ENCODE measurements around the gene DSC2. TPM values are rescaled to one million over a fixed set of nuclear protein-coding genes. Genes with fewer than 3 reads are reported as not detected.
A peak's percentile ranks its signal among the peaks of the same experiment; 100 is the strongest.

DSC2 gene
- polyA plus RNA-seq, 1 donor, result 65.2 TPM

DNA sequence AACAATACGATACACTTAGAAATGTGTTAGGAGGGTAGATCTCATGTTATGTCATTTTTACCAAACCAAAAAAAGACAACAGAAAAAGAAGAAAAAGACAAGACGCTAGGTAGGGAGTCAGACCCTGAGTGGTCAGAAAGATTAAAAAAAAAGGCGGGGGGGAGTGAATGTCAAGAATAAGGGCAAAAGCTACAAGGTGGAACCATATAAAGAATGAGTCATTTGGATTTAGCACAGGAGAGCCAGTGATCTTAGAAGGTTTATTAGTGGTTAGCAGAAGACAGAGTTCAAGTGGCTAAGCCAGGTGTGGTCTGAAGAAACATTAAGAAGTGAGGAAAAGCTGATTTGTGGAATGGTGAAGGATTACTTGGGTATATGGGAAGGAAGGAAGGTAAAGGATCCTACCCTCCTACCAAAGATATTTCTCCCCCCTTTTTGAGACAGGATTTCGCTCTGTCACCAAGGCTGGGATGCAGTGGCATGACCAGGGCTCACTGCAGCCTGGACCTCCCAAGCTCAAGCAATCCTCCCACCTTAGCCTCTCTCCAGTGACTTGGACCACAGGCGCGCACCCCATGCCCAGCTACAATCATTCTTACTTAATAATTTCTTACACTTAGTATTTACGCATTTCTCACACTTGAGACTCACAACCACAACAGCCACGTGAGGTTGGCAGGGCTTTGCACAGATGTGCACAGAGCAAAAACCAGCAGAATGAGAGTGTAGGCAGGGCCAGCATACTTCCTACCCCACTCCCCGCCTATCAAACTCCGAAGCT, 2.6 kb downstream of the DSC2 start:
- 32% methylated on average over 3 of the region's 10 CpGs for WGBS (ENCODE audit: insufficient coverage, low lambda C conversion rate)
- Histone ChIP-seq H3K36me3 (ENCODE audit: control insufficient read depth, insufficient read depth, low read length) (no peaks in the 10 kb centered on the region), H3K27me3 (ENCODE audit: control insufficient read depth, insufficient read depth, low read length) (peaks cover 2% of the 10 kb centered on the region), H3K4me1 (ENCODE audit: control insufficient read depth, insufficient read depth, low read length) (peaks cover 17% of the 10 kb centered on the region), H3K4me3 (ENCODE audit: low read length) (peak overlapping the region; percentile 70), H3K27ac (ENCODE audit: low read length) (peak overlapping the region; percentile 98), H3K9me3 (ENCODE audit: control insufficient read depth, low read depth, low read length) (no peaks in the 10 kb centered on the region)
- DNase-seq, result peak; percentile 70 to 89

- Histone ChIP-seq H3K9me3 (ENCODE audit: control insufficient read depth, low read depth, low read length) (no peaks in the 10 kb centered on the region), H3K27ac (ENCODE audit: low read length) (peak overlapping the region; percentile 98), H3K36me3 (ENCODE audit: control insufficient read depth, insufficient read depth, low read length) (no peaks in the 10 kb centered on the region), H3K27me3 (ENCODE audit: control insufficient read depth, insufficient read depth, low read length) (peaks cover 2% of the 10 kb centered on the region), H3K4me3 (ENCODE audit: low read length) (no peak overlapping the region), H3K4me1 (ENCODE audit: control insufficient read depth, insufficient read depth, low read length) (peaks cover 17% of the 10 kb centered on the region)
- DNase-seq, result no peak
Measured at GRCh38 chr18:31098878-31099277, 3.3 kb downstream of the DSC2 start.

DNA sequence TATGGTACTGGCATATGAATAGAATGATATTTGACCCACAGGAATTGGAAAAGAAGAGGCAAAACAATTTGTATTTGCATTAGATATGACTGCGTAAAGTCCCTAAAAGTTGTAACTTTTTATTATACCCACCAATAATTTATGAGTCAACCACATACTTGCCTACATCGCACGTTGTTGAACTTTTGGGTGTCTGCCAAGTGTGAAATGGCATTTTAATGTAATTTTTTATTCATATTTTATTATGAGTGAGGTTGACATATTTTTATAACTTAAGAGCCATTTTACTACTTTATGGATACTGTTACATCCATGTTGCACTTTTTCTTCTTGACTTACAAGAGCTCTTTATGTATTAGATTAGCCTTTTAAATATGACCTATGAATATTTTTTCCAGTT, 4.6 kb downstream of the DSC2 start:
- Histone ChIP-seq H3K27ac (ENCODE audit: low read length) (peak overlapping the region; percentile 98), H3K36me3 (ENCODE audit: control insufficient read depth, insufficient read depth, low read length) (peaks cover 5% of the 10 kb centered on the region), H3K9me3 (ENCODE audit: control insufficient read depth, low read depth, low read length) (no peaks in the 10 kb centered on the region), H3K4me1 (ENCODE audit: control insufficient read depth, insufficient read depth, low read length) (peaks cover 17% of the 10 kb centered on the region), H3K4me3 (ENCODE audit: low read length) (no peak overlapping the region), H3K27me3 (ENCODE audit: control insufficient read depth, insufficient read depth, low read length) (peaks cover 2% of the 10 kb centered on the region)
- DNase-seq, result peak; percentile 18 to 57
- WGBS (ENCODE audit: insufficient coverage, low lambda C conversion rate), result no CpG with 5 or more reads among the region's 3 CpGs

DNA sequence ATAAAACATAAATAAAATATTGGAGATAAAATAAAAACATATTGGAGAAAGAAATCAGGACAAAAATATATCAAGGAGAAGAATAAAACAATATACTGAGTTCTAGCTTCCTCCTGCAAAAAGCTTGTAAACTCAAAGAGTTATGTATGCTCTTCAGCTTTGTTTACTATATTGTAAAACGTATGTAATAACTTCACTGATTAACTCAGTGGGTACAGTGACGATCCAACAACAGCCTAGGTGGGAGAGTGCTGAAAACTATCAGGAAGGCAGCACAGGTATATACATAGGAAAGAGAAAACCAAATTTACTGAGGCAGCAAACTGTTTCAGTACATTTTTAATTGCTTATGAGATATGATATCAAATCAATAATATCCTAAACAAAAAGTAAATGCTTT, 8.3 kb downstream of the DSC2 start:
- no peaks in the 10 kb centered on the region for H3K27me3 ChIP-seq (ENCODE audit: control insufficient read depth, insufficient read depth, low read length)
- H3K9me3 ChIP-seq (ENCODE audit: control insufficient read depth, low read depth, low read length), result no peaks in the 10 kb centered on the region
- 0% methylated on average over 2 of the region's 2 CpGs for WGBS (ENCODE audit: insufficient coverage, low lambda C conversion rate)
- peaks cover 25% of the 10 kb centered on the region for H3K36me3 ChIP-seq (ENCODE audit: control insufficient read depth, insufficient read depth, low read length)
- no peak overlapping the region for H3K27ac ChIP-seq (ENCODE audit: low read length)
- no peak for DNase-seq
- no peak overlapping the region for H3K4me3 ChIP-seq (ENCODE audit: low read length)
- H3K4me1 ChIP-seq (ENCODE audit: control insufficient read depth, insufficient read depth, low read length), result peaks cover 11% of the 10 kb centered on the region

DNA sequence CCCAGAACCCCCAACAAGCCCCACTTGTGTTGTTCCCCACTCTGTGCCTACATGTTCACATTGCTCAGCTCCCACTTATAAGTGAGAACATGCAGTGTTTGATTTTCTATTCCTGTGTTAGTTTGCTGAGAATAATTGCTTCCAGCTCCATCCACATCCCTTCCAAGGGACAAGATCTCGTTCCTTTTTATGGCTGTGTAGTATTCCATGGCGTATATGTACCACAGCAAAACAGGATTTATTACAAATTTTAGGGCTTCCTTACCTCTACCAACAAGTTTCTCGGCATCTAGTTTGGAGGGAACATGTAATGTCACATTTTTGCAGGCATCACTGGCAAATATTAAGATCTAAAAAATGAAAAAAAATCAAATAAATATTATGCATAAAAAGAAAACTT, 8.9 kb downstream of the DSC2 start:
- Histone ChIP-seq H3K9me3 (ENCODE audit: control insufficient read depth, low read depth, low read length) (no peaks in the 10 kb centered on the region), H3K4me3 (ENCODE audit: low read length) (no peak overlapping the region), H3K36me3 (ENCODE audit: control insufficient read depth, insufficient read depth, low read length) (peaks cover 31% of the 10 kb centered on the region), H3K27me3 (ENCODE audit: control insufficient read depth, insufficient read depth, low read length) (no peaks in the 10 kb centered on the region), H3K27ac (ENCODE audit: low read length) (no peak overlapping the region), H3K4me1 (ENCODE audit: control insufficient read depth, insufficient read depth, low read length) (peaks cover 6% of the 10 kb centered on the region)
- DNase-seq, result no peak
- 100% methylated on average over 1 of the region's 3 CpGs for WGBS (ENCODE audit: insufficient coverage, low lambda C conversion rate)

- no peak overlapping the region for H3K27ac ChIP-seq (ENCODE audit: low read length)
- no peaks in the 10 kb centered on the region for H3K9me3 ChIP-seq (ENCODE audit: control insufficient read depth, low read depth, low read length)
- no peak overlapping the region for H3K4me3 ChIP-seq (ENCODE audit: low read length)
- no CpG with 5 or more reads among the region's 1 CpG for WGBS (ENCODE audit: insufficient coverage, low lambda C conversion rate)
- H3K4me1 ChIP-seq (ENCODE audit: control insufficient read depth, insufficient read depth, low read length), result no peaks in the 10 kb centered on the region
- DNase-seq, result no peak
- H3K27me3 ChIP-seq (ENCODE audit: control insufficient read depth, insufficient read depth, low read length), result no peaks in the 10 kb centered on the region
- peaks cover 46% of the 10 kb centered on the region for H3K36me3 ChIP-seq (ENCODE audit: control insufficient read depth, insufficient read depth, low read length)
Measured at GRCh38 chr18:31091350-31091749, 10.9 kb downstream of the DSC2 start.

DNA sequence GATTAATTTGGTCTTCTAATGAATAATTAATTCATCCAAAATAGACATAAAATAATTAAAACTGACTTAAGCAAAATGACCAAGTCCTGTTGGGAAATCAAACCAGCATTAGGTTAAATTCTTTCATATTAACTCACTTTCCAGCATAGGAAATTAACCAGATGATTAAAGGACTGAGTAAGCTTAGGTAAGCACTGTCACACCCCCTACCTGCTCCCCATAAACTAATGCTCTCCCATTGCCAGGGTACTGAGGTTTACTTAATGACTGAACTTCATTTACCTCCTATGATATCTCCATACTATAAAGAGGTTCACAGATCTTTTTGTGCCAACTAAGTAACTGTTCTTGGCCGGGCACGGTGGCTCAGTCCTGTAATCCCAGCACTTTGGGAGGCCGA, 13.7 kb downstream of the DSC2 start:
- peaks cover 46% of the 10 kb centered on the region for H3K36me3 ChIP-seq (ENCODE audit: control insufficient read depth, insufficient read depth, low read length)
- H3K9me3 ChIP-seq (ENCODE audit: control insufficient read depth, low read depth, low read length), result no peaks in the 10 kb centered on the region
- H3K4me3 ChIP-seq (ENCODE audit: low read length), result no peak overlapping the region
- no peaks in the 10 kb centered on the region for H3K27me3 ChIP-seq (ENCODE audit: control insufficient read depth, insufficient read depth, low read length)
- WGBS (ENCODE audit: insufficient coverage, low lambda C conversion rate), result no CpG with 5 or more reads among the region's 3 CpGs
- H3K27ac ChIP-seq (ENCODE audit: low read length), result no peak overlapping the region
- H3K4me1 ChIP-seq (ENCODE audit: control insufficient read depth, insufficient read depth, low read length), result no peaks in the 10 kb centered on the region
- DNase-seq, result no peak

GRCh38 chr18:31079973-31080372, 22.2 kb downstream of the DSC2 start:
- WGBS (ENCODE audit: insufficient coverage, low lambda C conversion rate), result 100% methylated on average over 1 of the region's 3 CpGs
- Histone ChIP-seq H3K27ac (ENCODE audit: low read length) (no peak overlapping the region), H3K4me3 (ENCODE audit: low read length) (no peak overlapping the region), H3K27me3 (ENCODE audit: control insufficient read depth, insufficient read depth, low read length) (no peaks in the 10 kb centered on the region), H3K9me3 (ENCODE audit: control insufficient read depth, low read depth, low read length) (no peaks in the 10 kb centered on the region), H3K36me3 (ENCODE audit: control insufficient read depth, insufficient read depth, low read length) (peaks cover 32% of the 10 kb centered on the region), H3K4me1 (ENCODE audit: control insufficient read depth, insufficient read depth, low read length) (no peaks in the 10 kb centered on the region)
- DNase-seq, result no peak

- DNase-seq, result no peak
- H3K27me3 ChIP-seq (ENCODE audit: control insufficient read depth, insufficient read depth, low read length), result no peaks in the 10 kb centered on the region
- H3K4me1 ChIP-seq (ENCODE audit: control insufficient read depth, insufficient read depth, low read length), result no peaks in the 10 kb centered on the region
- WGBS (ENCODE audit: insufficient coverage, low lambda C conversion rate), result 100% methylated on average over 1 of the region's 1 CpG
- no peak overlapping the region for H3K27ac ChIP-seq (ENCODE audit: low read length)
- no peak overlapping the region for H3K4me3 ChIP-seq (ENCODE audit: low read length)
- no peaks in the 10 kb centered on the region for H3K9me3 ChIP-seq (ENCODE audit: control insufficient read depth, low read depth, low read length)
- H3K36me3 ChIP-seq (ENCODE audit: control insufficient read depth, insufficient read depth, low read length), result peaks cover 45% of the 10 kb centered on the region
Measured at GRCh38 chr18:31077878-31078277, 24.3 kb downstream of the DSC2 start.

- Histone ChIP-seq H3K27me3 (ENCODE audit: control insufficient read depth, insufficient read depth, low read length) (no peaks in the 10 kb centered on the region), H3K27ac (ENCODE audit: low read length) (no peak overlapping the region), H3K36me3 (ENCODE audit: control insufficient read depth, insufficient read depth, low read length) (peaks cover 47% of the 10 kb centered on the region), H3K9me3 (ENCODE audit: control insufficient read depth, low read depth, low read length) (no peaks in the 10 kb centered on the region), H3K4me1 (ENCODE audit: control insufficient read depth, insufficient read depth, low read length) (no peaks in the 10 kb centered on the region), H3K4me3 (ENCODE audit: low read length) (no peak overlapping the region)
- DNase-seq, result no peak
- 81% methylated on average over 3 of the region's 4 CpGs for WGBS (ENCODE audit: insufficient coverage, low lambda C conversion rate)
Measured at GRCh38 chr18:31072175-31072574, 30.0 kb downstream of the DSC2 start.

DNA sequence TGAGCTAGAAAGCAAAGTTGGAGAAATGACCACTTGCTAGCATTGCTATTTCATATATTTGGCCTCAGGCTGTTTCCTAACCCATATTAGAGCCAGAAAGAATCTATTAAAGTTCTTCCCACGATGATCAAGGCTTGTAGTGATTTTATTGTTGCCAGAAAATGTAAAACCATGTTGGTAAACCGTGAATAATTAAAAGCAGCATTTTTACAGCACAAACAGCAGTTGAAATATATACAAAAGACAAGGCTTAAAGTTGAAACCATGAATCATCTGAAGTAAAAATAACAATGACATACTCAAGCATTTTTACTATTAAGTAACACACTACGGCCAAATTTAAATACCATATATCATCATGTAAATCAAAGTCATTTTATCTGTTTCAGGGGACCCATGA, 32.0 kb downstream of the DSC2 start:
- Histone ChIP-seq H3K4me3 (ENCODE audit: low read length) (no peak overlapping the region), H3K27ac (ENCODE audit: low read length) (no peak overlapping the region), H3K27me3 (ENCODE audit: control insufficient read depth, insufficient read depth, low read length) (no peaks in the 10 kb centered on the region), H3K4me1 (ENCODE audit: control insufficient read depth, insufficient read depth, low read length) (no peaks in the 10 kb centered on the region), H3K9me3 (ENCODE audit: control insufficient read depth, low read depth, low read length) (no peaks in the 10 kb centered on the region), H3K36me3 (ENCODE audit: control insufficient read depth, insufficient read depth, low read length) (peaks cover 47% of the 10 kb centered on the region)
- DNase-seq, result no peak
- 88% methylated on average over 3 of the region's 3 CpGs for WGBS (ENCODE audit: insufficient coverage, low lambda C conversion rate)

All from large intestine (tissue), 3 donors.